ENCODE results near the gene CELF2.

The CELF2 gene

GRCh38 chr10:11002916-11003315 is 14.8 kb upstream of the CELF2 start:
- DNase-seq (ENCODE audit: low read depth) = no peak
- no peak for TF ChIP-seq CTCF (IDR thresholded peaks at IDR 0.05; ENCODE audit: low read length, missing control alignments)
- no peak overlapping the region for H3K4me3 ChIP-seq (replicated peaks; ENCODE audit: low read depth, low read length)

GRCh38 chr10:11003679-11004078 is 14.0 kb upstream of the CELF2 start:
- TF ChIP-seq CTCF (IDR thresholded peaks at IDR 0.05; ENCODE audit: low read length, missing control alignments) = no peak
- no peak overlapping the region for H3K4me3 ChIP-seq (replicated peaks; ENCODE audit: low read depth, low read length)
- no peak for DNase-seq (ENCODE audit: low read depth)

GRCh38 chr10:11004144-11005077 is 13.3 kb upstream of the CELF2 start:
- no peak overlapping the region for H3K4me3 ChIP-seq (replicated peaks; ENCODE audit: low read depth, low read length)
- no peak for TF ChIP-seq CTCF (IDR thresholded peaks at IDR 0.05; ENCODE audit: low read length, missing control alignments)
- no peak for DNase-seq (ENCODE audit: low read depth)

GRCh38 chr10:11005725-11006427 is 11.8 kb upstream of the CELF2 start:
- DNase-seq (ENCODE audit: low read depth) = no peak
- H3K4me3 ChIP-seq (replicated peaks; ENCODE audit: low read depth, low read length) = no peak overlapping the region
- no peak for TF ChIP-seq CTCF (IDR thresholded peaks at IDR 0.05; ENCODE audit: low read length, missing control alignments)

- no peak for DNase-seq (ENCODE audit: low read depth)
- H3K4me3 ChIP-seq (replicated peaks; ENCODE audit: low read depth, low read length) = no peak overlapping the region
- no peak for TF ChIP-seq CTCF (IDR thresholded peaks at IDR 0.05; ENCODE audit: low read length, missing control alignments)
These were observed 11.2 kb upstream of the CELF2 start for GRCh38 chr10:11006428-11006825.

- TF ChIP-seq CTCF (IDR thresholded peaks at IDR 0.05; ENCODE audit: low read length, missing control alignments) = no peak
- no peak for DNase-seq (ENCODE audit: low read depth)
- H3K4me3 ChIP-seq (replicated peaks; ENCODE audit: low read depth, low read length) = no peak overlapping the region
These were observed 10.1 kb upstream of the CELF2 start for GRCh38 chr10:11007476-11008020.
